Measurements from ENCODE around the gene CMPK1.
A peak's percentile ranks its signal among the peaks of the same experiment; 100 is the strongest.

CMPK1 gene

DNA sequence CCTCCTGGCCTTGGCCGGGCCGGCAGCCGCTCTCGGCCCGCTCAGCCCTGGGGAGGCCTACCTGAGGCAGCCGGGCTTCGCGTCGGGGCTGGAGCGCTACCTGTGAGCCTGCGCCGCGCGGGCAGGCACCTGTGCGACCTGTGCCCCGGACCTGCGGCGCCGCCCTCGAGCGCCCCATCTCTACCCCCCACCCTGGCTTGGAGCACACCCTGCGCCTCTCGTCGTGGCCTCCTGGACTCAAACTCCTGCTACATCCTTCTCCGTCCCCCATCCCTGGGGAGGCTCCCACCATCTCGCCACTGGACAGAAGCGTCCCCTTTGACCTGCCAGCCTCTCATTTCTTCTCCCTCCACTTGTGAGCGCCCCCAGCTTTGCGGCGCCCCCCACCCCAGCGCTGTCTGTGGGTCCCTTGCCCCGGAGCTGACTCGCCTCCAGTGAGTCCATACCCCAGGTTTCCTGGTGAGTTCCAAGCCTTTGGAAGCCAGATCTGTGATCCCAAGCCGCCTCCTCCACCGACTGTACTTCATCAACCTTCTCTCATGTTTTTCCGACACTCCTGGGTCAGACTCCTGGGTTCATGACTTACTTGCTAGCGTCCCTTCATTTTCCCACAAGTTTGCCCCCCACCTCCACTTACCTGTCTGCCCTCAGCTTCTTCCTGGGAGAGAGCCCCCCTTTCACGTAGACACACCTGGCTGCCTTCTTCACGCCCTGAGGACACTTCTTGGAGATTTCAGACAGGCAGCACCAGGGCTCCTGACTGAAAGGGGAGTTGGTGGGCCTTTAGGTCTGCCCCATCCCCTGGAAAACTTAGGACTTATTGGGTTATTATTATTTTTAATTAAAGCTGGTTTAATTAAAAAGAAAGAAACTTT is 83.8 kb downstream of the CMPK1 start:
- no peak for DNase-seq (ENCODE audit: low read depth)
- TF ChIP-seq CTCF (IDR thresholded peaks at IDR 0.05; ENCODE audit: control insufficient read depth, insufficient read depth, low read depth, low read length, missing control alignments) = no peak
- no peak overlapping the region for H3K4me3 ChIP-seq (ENCODE audit: control insufficient read depth, low read depth, low read length)

DNA sequence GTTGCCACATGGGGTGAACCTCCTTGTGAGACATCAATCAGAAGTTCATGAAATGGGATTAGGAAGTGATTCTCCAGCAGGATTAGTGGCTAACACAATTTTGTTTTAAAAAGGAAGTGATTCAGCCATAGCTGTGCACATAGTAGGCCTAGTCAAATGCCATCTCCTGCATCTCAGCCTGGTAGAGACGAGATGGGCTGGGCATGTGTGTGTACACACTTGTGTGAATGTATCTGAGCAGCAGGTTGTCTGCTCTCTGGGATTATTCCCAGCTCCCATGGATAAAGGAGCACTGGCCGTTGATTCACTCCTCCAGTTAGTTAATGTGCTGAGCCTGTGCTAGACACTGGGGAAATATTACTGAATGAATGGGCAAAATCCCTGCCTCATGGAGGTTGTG is 84.5 kb downstream of the CMPK1 start:
- H3K4me3 ChIP-seq (ENCODE audit: control insufficient read depth, low read depth, low read length) = no peak overlapping the region
- TF ChIP-seq CTCF (IDR thresholded peaks at IDR 0.05; ENCODE audit: control insufficient read depth, insufficient read depth, low read depth, low read length, missing control alignments) = no peak
- DNase-seq (ENCODE audit: low read depth) = no peak

- H3K4me3 ChIP-seq (ENCODE audit: control insufficient read depth, low read depth, low read length) = no peak overlapping the region
- no peak for TF ChIP-seq CTCF (IDR thresholded peaks at IDR 0.05; ENCODE audit: control insufficient read depth, insufficient read depth, low read depth, low read length, missing control alignments)
- no peak for DNase-seq (ENCODE audit: low read depth)
Measured at GRCh38 chr1:47418681-47419325, 85.2 kb downstream of the CMPK1 start.

DNA sequence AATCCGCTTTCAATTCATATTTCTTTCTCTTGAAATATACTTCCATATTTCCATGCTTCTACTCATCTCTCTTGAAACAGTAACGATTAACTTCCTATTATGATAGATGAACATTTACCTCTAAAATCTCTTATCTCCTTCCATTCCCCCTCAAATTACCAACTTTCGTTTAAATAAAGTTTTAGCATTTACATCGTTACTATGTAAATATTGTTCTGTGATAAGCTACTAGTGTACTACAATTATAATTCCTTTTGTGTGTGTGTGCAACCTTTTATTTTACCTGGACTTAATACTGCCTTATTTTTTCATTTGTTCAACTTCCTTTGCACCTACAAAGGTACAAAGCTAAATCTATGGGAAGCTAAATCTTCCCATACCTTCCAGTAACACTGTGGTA is 87.0 kb downstream of the CMPK1 start:
- no peak for TF ChIP-seq CTCF (IDR thresholded peaks at IDR 0.05; ENCODE audit: control insufficient read depth, insufficient read depth, low read depth, low read length, missing control alignments)
- no peak for DNase-seq (ENCODE audit: low read depth)
- H3K4me3 ChIP-seq (ENCODE audit: control insufficient read depth, low read depth, low read length) = no peak overlapping the region

- no peak for TF ChIP-seq CTCF (IDR thresholded peaks at IDR 0.05; ENCODE audit: control insufficient read depth, insufficient read depth, low read depth, low read length, missing control alignments)
- H3K4me3 ChIP-seq (ENCODE audit: control insufficient read depth, low read depth, low read length) = no peak overlapping the region
- DNase-seq (ENCODE audit: low read depth) = no peak
Measured at GRCh38 chr1:47423872-47424271, 90.3 kb downstream of the CMPK1 start.

GRCh38 chr1:47424336-47424982 is 90.9 kb downstream of the CMPK1 start:
- H3K4me3 ChIP-seq (ENCODE audit: control insufficient read depth, low read depth, low read length) = no peak overlapping the region
- peak; percentile 91 for TF ChIP-seq CTCF (IDR thresholded peaks at IDR 0.05; ENCODE audit: control insufficient read depth, insufficient read depth, low read depth, low read length, missing control alignments)
- DNase-seq (ENCODE audit: low read depth) = no peak
